H1 (cell line): Measurements from ENCODE around the gene LRRC2. TPM values are rescaled to one million over a fixed set of nuclear protein-coding genes. Genes with fewer than 3 reads are reported as not detected.

ENCODE experiments used
- CTCF ChIA-PET: fragments of 300-600 bp; sonication (Branson Sonifier 250); formaldehyde crosslinking; loops from one replicate; lab custom pipeline; 2021; ENCODE audit not compliant: partially characterized antibody; lab: Charles Lee
- POLR2A ChIA-PET: fragments of 300-600 bp; sonication (Branson Sonifier 250); formaldehyde crosslinking; loops from one replicate; lab custom pipeline; 2021; ENCODE audit warnings: inconsistent platforms; ENCODE audit not compliant: partially characterized antibody; lab: Charles Lee
- DNase-seq, 2 experiments: peaks; one replicate each; pipeline versions ENCODE4 v3.0.0 to v3.0.0-alpha.2; 2010 to 2022; ENCODE audit warnings: low spot score in 2 of 2, low read depth in 1 of 2, mixed read lengths in 1 of 2
- FAIRE-seq: peaks from 2 replicates; lab custom pipeline; 2011; peaks lifted over from hg19 to GRCh38; lab: Jason Lieb, UNC
- H2AFZ ChIP-seq: 2 replicates; pipeline ENCODE4 v1.8.1; 2012; ENCODE audit warnings: low read length, inconsistent platforms
- H2AK5ac ChIP-seq: 2 replicates; pipeline ENCODE4 v1.6.1; 2013; ENCODE audit warnings: low read depth, low read length
- H2BK120ac ChIP-seq: replicated peaks from 2 replicates; pipeline ENCODE3; 2013; ENCODE audit warnings: low read depth, low read length, inconsistent platforms
- H2BK12ac ChIP-seq: 2 replicates; pipeline ENCODE4 v1.6.1; 2013; ENCODE audit warnings: low read depth, low read length
- H2BK15ac ChIP-seq: 2 replicates; pipeline ENCODE4 v1.6.1; 2013; ENCODE audit warnings: low read length
- H2BK20ac ChIP-seq: 2 replicates; pipeline ENCODE4 v1.6.1; 2013; ENCODE audit warnings: low read length
- H2BK5ac ChIP-seq: 2 replicates; pipeline ENCODE4 v1.6.1; 2013; ENCODE audit warnings: low read depth, low read length
- H3K14ac ChIP-seq: 2 replicates; pipeline ENCODE4 v1.6.1; 2013; ENCODE audit warnings: inconsistent platforms; ENCODE audit not compliant: insufficient read length
- H3K18ac ChIP-seq: 2 replicates; pipeline ENCODE4 v1.6.1; 2013; ENCODE audit warnings: low read length; ENCODE audit errors: extremely low read depth
- H3K23ac ChIP-seq: 2 replicates; pipeline ENCODE4 v1.6.1; 2013; ENCODE audit warnings: inconsistent platforms; ENCODE audit not compliant: insufficient read length
- H3K23me2 ChIP-seq: 2 replicates; pipeline ENCODE4 v1.6.1; 2013; ENCODE audit warnings: low read depth, low read length
- H3K27ac ChIP-seq: 2 replicates; pipeline ENCODE4 v1.6.1; 2011; ENCODE audit warnings: low read depth, low read length, inconsistent platforms
- H3K27me3 ChIP-seq, 4 experiments: replicated peaks in 1 of 4; 1 replicate in 1 of 4; 2 replicates in 3 of 4; pipeline versions ENCODE4 v1.6.1 to v1.8.1; 2011 to 2013; ENCODE audit warnings: low read length in 3 of 4, mild to moderate bottlenecking in 3 of 4, inconsistent platforms in 2 of 4, mixed read lengths in 2 of 4, moderate library complexity in 1 of 4; ENCODE audit not compliant: control insufficient read depth in 3 of 4, insufficient read depth in 3 of 4; ENCODE audit errors: extremely low read depth in 1 of 4
- H3K36me3 ChIP-seq, 4 experiments: 2 replicates each; pipeline versions ENCODE4 v1.6.1 to v1.8.1; 2011 to 2013; ENCODE audit warnings: mild to moderate bottlenecking in 4 of 4, low read length in 3 of 4, moderate library complexity in 2 of 4, control low read depth in 1 of 4, inconsistent platforms in 1 of 4; ENCODE audit not compliant: insufficient read depth in 4 of 4, control insufficient read depth in 2 of 4
- H3K4ac ChIP-seq: replicated peaks from 2 replicates; pipeline ENCODE3; 2013; ENCODE audit warnings: low read length, low read depth, mixed read lengths, inconsistent platforms; ENCODE audit not compliant: insufficient read length
- H3K4me1 ChIP-seq, 4 experiments: replicated peaks in 1 of 4; 1 replicate in 1 of 4; 2 replicates in 3 of 4; pipeline versions ENCODE4 v1.6.1 to v1.8.1; 2011 to 2013; ENCODE audit warnings: low read length in 3 of 4, inconsistent platforms in 2 of 4, mixed read lengths in 1 of 4; ENCODE audit not compliant: insufficient read depth in 4 of 4, control insufficient read depth in 3 of 4
- H3K4me2 ChIP-seq, 2 experiments: 2 replicates each; pipeline versions ENCODE4 v1.6.1 to v1.8.1; 2011 to 2013; ENCODE audit warnings: low read depth in 2 of 2, low read length in 2 of 2, control low read depth in 1 of 2, inconsistent platforms in 1 of 2, mild to moderate bottlenecking in 1 of 2; ENCODE audit not compliant: insufficient read depth in 1 of 2
- H3K4me3 ChIP-seq, 4 experiments: fragments of 200-600, 300-600 bp in 1 of 4; sonication (generic), shearing (Covaris generic), sonication (Bioruptor Twin) in 1 of 4; 2 replicates each; pipeline versions ENCODE4 v1.5.1 to v1.8.1; 2011 to 2016; ENCODE audit warnings: low read length in 4 of 4, low read depth in 3 of 4, control low read depth in 2 of 4, inconsistent platforms in 2 of 4, mild to moderate bottlenecking in 2 of 4, mixed read lengths in 1 of 4, moderate library complexity in 1 of 4; ENCODE audit not compliant: insufficient read depth in 2 of 4; ENCODE audit errors: extremely low read depth in 1 of 4
- H3K56ac ChIP-seq: replicated peaks from 2 replicates; pipeline ENCODE3; 2013; ENCODE audit warnings: low read depth, mild to moderate bottlenecking, mixed read lengths, low read length, inconsistent platforms; ENCODE audit not compliant: insufficient read length
- H3K79me1 ChIP-seq: 2 replicates; pipeline ENCODE4 v1.6.1; 2013; ENCODE audit warnings: low read depth, low read length, control low read depth
- H3K79me2 ChIP-seq, 2 experiments: 2 replicates each; pipeline versions ENCODE4 v1.6.1 to v1.8.1; 2012 to 2013; ENCODE audit warnings: low read length in 2 of 2, mild to moderate bottlenecking in 2 of 2, inconsistent platforms in 1 of 2; ENCODE audit not compliant: insufficient read depth in 2 of 2, control insufficient read depth in 1 of 2
- H3K9ac ChIP-seq, 4 experiments: replicated peaks in 1 of 4; 1 replicate in 1 of 4; 2 replicates in 3 of 4; pipeline versions ENCODE4 v1.6.1 to v1.8.1; 2011 to 2013; ENCODE audit warnings: low read depth in 3 of 4, low read length in 3 of 4, control low read depth in 2 of 4, mild to moderate bottlenecking in 2 of 4, moderate library complexity in 2 of 4, inconsistent platforms in 1 of 4; ENCODE audit errors: extremely low read depth in 1 of 4
- H3K9me3 ChIP-seq, 2 experiments: 2 replicates each; pipeline versions ENCODE4 v1.6.1 to v1.8.1; 2012 to 2013; ENCODE audit warnings: mild to moderate bottlenecking in 2 of 2, moderate library complexity in 2 of 2, control low read depth in 1 of 2, inconsistent platforms in 1 of 2, low read depth in 1 of 2, low read length in 1 of 2, mixed read lengths in 1 of 2; ENCODE audit not compliant: insufficient read depth in 2 of 2
- H4K20me1 ChIP-seq, 2 experiments: replicated peaks in 1 of 2; 2 replicates each; pipeline versions ENCODE3 to v1.8.1; 2011 to 2013; ENCODE audit warnings: inconsistent platforms in 2 of 2, low read length in 2 of 2, mild to moderate bottlenecking in 1 of 2; ENCODE audit not compliant: insufficient read depth in 2 of 2, control insufficient read depth in 1 of 2
- H4K5ac ChIP-seq: 2 replicates; pipeline ENCODE4 v1.6.1; 2013; ENCODE audit warnings: low read length, low read depth, mixed read lengths, inconsistent platforms; ENCODE audit not compliant: insufficient read length
- H4K8ac ChIP-seq: 2 replicates; pipeline ENCODE4 v1.8.0; 2013; ENCODE audit warnings: mild to moderate bottlenecking, moderate library complexity, low read length, inconsistent platforms; ENCODE audit not compliant: insufficient read depth; ENCODE audit errors: extremely low read depth
- H4K91ac ChIP-seq: replicated peaks from 2 replicates; pipeline ENCODE3; 2013; ENCODE audit warnings: low read length, mixed read lengths, inconsistent platforms; ENCODE audit not compliant: insufficient read length
- JUND ChIP-seq: IDR thresholded peaks from 2 replicates; pipeline ENCODE4 v1.6.1; 2011; ENCODE audit warnings: mild to moderate bottlenecking, improper control_type of control experiment, low read length
- MAX ChIP-seq: IDR thresholded peaks from 2 replicates; pipeline ENCODE4 v1.6.1; 2012; ENCODE audit warnings: inconsistent platforms
- WGBS, 2 experiments: shearing (Covaris generic) in 1 of 2; methylation state at CpG; one replicate each; pipeline versions ENCODE4 v1.1.6 to v1.1.7; 2013 to 2015; ENCODE audit warnings: low lambda C conversion rate in 2 of 2, mixed read lengths in 2 of 2, inconsistent platforms in 1 of 2, low coverage in 1 of 2, missing lambda C conversion rate in 1 of 2; ENCODE audit not compliant: insufficient replicate concordance in 2 of 2, insufficient coverage in 1 of 2, insufficient read length in 1 of 2; ENCODE audit errors: extremely low coverage in 1 of 2, missing lambda C conversion rate in 1 of 2; 5-methylcytosine and 5-hydroxymethylcytosine counted together
- polyA plus RNA-seq, 7 experiments: library from polyadenylated mRNA; depleted of rRNA in 3 of 7; stranded (reverse) in 5 of 7; unstranded in 2 of 7; fragments of >200 nt in 5 of 7; fragments of 200-250 nt in 2 of 7; gene quantifications; 1 replicate in 5 of 7; 2 replicates in 1 of 7; 4 replicates in 1 of 7; pipeline versions ENCODE4 v1.2.1 to v1.2.3, GENCODE V29; 2011 to 2013; ENCODE audit warnings: missing spikeins in 2 of 7, mixed read lengths in 2 of 7
- total RNA-seq: library from RNA; stranded (reverse); fragmentation: NEBNext Ultra II Directional; extraction: Animal tissue kit (Norgen Biotek cat#: 25700); gene quantifications from 2 replicates; pipeline ENCODE4 v1.2.1, GENCODE V29; 2021

LRRC2 gene
- total and polyA plus RNA-seq, 2 of the 8 experiments (the other 6 are each of a cell fraction or from before 2014, with no cell fraction given): 1.4 to 6.4 TPM

- Histone ChIP-seq H2AK5ac (no peak overlapping the region), H2AFZ (no peak overlapping the region)
- CTCF ChIA-PET: interaction anchor here (1.5 to 1.6 kb wide), 2 partner anchors 12 to 49 kb away, joined by 4 to 5 read pairs; no protein-coding TSS in a partner anchor
These were observed 28.3 kb downstream of the LRRC2 start for GRCh38 chr3:46537779-46538178.

More at GRCh38 chr3:46537779-46538178, 28.3 kb downstream of the LRRC2 start:
- no peaks in the 10 kb centered on the region for H3K79me1 ChIP-seq
- H3K23ac ChIP-seq: no peak overlapping the region
- H4K91ac ChIP-seq: peak overlapping the region; percentile 4
- no peaks in the 10 kb centered on the region for H3K9me3 ChIP-seq
- H3K23me2 ChIP-seq: no peaks in the 10 kb centered on the region
- TF ChIP-seq MAX: no peak
- TF ChIP-seq JUND: no peak
- no peak overlapping the region for H2BK120ac ChIP-seq
- H3K36me3 ChIP-seq: peaks cover 0 to 2% (median 0%) of the 10 kb centered on the region in 4 experiments; a peak in 1 of 8 replicates
- H3K9ac ChIP-seq: no peak overlapping the region
- no peak for FAIRE-seq
- H3K4ac ChIP-seq: no peak overlapping the region
- no peaks in the 10 kb centered on the region for H3K27me3 ChIP-seq
- H4K20me1 ChIP-seq: no peaks in the 10 kb centered on the region
- no peak overlapping the region for H4K5ac ChIP-seq
- H2BK20ac ChIP-seq: no peak overlapping the region
- POLR2A ChIA-PET: interaction anchor here (1.0 kb wide), 1 partner anchor 12 kb away, joined by 3 read pairs; no protein-coding TSS in a partner anchor
- no peak overlapping the region for H3K14ac ChIP-seq
- H3K18ac ChIP-seq: no peak overlapping the region
- WGBS, 2 experiments: 91% methylated on average over 5 of the region's 5 CpGs; no CpG with 5 or more reads in 1 of the 2 experiments
- peak overlapping the region; percentile 3; the same call in 1 of the 2 replicates for H2BK12ac ChIP-seq
- H3K79me2 ChIP-seq: no peaks in the 10 kb centered on the region
- H4K8ac ChIP-seq: no peak overlapping the region
- H3K56ac ChIP-seq: no peak overlapping the region
- H3K4me2 ChIP-seq: no peak overlapping the region; a peak in 1 of 4 replicates
- no peak overlapping the region for H2BK5ac ChIP-seq
- no peak overlapping the region for H3K4me3 ChIP-seq
- H3K4me1 ChIP-seq: peaks cover under 1 to 5% (median 4%) of the 10 kb centered on the region in 4 experiments; a peak in 5 of 7 replicates
- DNase-seq: no peak
- H2BK15ac ChIP-seq: no peak overlapping the region
- H3K27ac ChIP-seq: no peak overlapping the region
